HG03064 (cell line): ENCODE data around the gene CHD2.

Experiments used
- ATAC-seq: cut with Tn5 transposase; IDR thresholded peaks from one replicate; pipeline ENCODE4 v1.9.1; 2021; ENCODE audit warnings: low read depth; ENCODE audit not compliant: unreplicated experiment

CHD2 gene

DNA sequence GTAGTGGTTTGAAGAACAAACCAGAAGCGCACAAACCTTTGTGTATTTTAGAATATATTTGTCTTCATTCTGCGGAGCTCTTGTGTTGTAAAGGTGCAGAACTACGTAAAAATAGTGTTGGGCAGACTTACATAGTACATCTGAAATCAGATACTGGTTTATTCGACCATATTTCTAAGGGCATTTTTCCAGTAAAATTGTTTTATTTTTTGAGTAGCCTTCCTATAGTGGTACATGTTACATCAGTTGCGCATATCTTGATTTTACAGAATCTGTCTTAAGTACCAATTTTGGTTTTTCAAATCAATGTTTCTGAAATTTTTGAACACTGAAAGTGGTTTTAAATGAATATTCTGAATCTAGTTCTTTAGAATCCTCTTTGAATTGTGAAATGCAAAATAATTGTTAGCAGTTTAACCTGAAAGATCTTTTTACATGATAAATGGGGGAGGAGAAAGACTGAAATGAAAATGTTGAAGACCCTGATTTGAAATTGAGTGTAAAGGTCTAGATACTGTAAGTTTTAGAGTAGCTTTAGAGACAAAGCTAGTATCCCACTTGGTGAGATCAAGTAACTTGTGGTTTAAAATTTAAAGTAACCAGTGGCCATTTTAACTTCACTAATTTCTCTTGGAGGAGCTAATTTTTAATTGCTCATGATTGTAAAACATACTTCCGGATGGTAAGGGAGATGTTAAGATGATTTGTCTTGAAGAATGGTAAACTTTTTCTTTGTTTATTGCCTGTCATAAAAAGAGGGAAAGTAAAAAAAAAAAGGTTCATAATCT, 15.5 kb upstream of the CHD2 start:
- ATAC-seq: no peak

DNA sequence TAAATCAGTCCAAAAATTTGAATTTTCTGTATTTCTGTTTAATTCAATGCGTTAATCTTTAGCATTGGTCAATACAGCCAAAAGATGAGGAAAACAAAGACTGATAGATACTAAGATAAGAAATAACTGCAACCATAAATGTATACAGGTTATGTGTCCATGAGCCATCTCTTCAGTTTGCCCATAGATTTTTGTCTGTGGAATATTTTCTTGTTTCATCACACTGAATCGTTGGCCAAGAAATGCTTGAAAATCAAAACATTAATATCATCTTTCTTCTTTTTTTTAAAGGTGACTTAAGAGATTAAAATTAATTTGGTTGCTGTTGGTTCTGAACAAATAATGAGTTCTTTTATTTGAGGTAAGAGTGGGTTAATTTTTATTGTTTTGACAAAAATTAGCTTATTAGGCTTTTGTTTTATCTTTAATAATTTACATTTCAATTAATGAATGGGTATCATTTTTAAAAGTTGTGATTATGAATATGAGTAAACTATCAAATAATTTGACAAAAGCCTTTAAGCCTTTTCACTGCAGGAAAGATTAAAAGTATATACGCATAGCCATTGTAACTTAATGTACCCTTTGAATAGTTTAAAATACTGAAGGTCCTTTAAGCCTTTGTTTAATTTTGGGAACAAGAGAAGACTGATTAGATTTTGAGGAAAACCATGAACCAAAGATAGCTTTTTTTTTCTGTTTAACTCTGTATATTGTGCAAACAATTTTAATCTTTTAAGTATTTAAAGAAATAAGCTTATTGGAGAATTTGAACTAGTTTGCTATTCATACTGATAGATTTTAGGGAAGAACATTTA, 14.7 kb upstream of the CHD2 start:
- no peak for ATAC-seq

DNA sequence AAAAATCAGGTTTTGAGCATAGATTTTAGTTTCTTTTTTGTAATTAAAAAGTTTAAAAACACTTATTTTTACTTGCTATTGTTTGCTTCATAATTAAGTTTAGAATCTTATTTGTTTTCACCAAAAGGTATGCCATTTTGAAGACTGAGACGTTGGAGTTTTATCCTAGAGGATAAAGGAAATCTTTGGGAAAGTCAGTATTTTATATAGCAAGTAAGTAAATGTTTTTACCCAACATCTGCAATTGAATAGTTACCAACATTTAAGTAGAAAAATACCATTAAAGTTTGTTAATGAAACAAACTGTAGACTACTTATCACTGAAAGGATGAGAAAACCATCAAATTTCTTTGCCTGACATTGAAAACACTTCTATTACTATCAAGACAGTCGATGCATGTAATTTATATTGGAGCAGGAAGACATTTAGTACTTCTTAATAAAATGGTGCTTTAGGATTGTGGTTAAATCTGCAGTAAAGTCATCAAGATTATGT, 14.0 kb upstream of the CHD2 start:
- ATAC-seq: no peak

DNA sequence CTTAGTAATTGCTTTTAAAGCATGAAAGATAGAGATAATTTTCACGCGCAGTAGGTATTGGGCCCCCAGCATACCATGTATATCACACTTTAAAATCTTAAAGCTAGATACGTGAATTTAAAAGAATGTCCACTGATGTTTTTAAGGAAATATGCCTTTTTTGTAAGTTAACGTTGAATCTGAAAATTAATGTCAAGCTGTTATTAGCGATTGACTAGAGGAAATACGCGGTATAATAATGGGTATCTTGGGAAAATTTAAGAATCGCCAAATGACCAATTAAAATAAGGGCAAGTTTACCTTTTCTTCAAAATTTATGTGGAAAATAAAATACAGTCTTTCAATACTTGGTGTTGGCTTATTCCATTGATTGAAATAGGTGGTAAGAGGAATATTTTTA, 13.3 kb upstream of the CHD2 start:
- ATAC-seq: no peak

DNA sequence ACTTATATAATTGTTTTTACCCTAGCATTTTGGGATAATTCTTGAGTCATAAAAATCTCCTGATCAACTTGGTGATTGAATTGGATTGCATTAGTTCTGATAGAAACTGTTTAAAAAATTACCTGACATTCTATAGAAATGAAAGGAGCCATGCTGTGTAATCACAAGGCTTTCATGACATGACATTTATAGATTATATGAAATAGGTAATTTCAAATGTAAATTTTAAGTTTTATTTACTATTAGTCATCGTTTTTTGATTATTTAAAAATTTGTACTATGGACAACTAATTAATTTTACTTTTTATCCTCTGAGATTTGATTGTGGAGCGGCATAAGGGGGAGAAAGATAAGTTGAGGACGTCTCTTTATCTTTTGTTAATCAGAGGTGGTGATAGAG, 12.3 kb upstream of the CHD2 start:
- no peak for ATAC-seq

DNA sequence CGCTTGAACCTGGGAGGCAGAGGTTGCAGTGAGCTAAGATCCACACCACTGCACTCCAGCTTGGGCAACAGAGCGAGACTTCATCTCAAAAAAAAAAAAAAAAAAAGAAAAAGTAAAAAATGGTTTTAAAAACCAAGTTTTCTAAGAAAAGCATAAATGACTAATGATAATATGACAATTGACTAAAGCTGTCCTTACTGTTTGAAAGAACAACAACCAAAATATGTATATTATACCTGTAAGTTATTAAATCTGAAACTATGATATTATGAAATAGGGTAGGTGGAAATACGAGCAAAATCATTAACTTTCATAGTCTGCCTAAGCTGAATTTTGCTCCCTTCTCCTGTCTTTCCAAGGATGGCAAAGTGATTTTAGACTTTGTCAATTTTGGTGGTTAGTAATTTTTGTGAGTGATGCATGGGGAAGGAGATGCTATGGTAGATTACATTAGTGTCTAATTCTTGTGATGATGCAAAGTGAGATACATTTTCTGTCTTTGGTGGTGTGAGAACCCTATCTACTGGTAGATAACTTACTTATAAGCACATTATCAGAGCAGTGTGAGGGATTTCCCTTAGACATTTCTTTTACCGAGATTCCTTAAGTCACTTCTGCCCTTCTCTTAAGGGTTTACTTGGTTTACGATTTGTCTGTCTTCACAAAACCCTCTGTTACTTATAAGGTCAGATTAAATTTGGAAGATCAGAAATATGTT, 10.6 kb upstream of the CHD2 start:
- no peak for ATAC-seq

DNA sequence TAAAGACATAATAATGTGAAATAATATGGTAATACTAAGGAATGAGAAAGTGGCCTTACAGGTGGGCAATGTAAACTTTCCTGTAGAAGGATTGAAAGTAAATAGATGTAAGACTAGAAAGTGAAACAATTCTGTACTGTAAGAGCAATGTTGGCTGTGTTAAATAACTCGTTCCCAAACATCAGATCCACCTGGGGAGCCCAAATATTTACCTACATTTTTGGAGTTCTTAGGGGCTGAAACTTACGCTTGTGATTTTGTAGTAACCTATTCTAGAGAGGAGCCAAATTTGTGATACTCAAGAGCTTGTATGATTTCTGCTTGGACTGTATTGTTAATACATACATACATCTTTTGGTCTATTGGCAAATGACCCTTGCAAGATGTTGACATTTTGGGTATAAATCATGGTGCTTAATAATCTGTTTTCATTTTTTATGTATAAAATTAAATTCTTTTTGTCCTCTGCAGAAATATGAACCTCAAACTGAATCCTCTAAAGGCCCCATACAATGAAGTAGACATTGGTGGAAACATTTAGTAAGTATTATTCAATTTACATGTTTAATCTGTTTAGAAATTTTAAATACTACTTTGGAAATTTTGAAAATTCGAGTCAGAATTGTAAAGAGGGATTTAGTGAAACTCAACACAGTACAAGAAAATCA, 8.5 kb upstream of the CHD2 start:
- ATAC-seq: no peak

DNA sequence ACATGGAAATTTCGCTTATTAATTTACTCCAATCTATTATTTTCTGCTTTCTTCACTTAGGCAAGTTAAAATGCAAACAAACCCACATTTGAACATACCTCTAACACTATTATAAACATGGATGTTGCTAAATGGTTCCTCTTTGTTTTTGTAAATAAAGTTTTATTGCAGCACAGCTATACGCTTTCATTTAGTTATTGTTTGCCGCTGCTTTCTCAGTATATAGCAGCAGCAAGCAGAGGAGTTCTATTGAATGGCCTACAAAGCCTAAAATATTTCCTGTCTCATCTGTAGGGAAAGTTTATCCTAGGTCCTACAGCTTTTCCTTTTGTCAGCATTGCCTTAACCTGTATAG, 7.9 kb upstream of the CHD2 start:
- ATAC-seq: no peak

DNA sequence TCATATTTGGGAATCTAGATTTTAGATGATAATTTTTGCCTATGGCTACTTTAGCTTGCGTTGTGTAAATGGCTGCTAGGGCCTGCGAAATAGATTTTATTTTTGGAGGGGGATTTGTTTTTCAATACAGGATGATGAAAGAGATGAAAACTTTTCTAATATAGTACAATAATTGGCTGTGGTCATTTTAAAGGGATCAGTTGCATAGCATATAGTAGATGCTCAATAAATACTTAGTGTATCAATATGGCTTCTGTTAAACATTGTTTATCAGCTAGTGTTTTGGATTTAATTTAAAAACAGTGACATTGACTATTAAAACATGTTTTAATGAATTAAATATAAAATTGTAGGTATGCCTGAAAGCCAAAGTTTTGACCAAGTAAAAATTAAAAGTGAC, 6.9 kb upstream of the CHD2 start:
- no peak for ATAC-seq

DNA sequence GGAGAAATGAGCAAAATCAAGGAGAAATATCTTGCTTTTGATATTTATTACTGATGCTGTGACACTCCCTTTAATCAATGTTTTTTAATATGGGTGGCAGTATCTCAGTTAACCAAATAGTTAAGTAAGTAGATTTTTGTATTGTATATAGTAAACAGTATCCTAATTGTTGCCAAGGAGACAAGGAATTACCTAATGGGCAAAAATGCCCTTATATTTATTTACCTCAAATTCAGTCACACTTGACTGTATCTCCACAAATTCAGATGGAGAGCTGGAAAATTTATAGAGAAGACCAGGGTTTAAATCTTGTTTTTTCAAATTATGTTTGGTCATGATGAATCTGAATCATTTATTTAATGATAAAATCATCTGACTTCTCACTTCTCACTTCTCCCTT, 3.6 kb upstream of the CHD2 start:
- ATAC-seq: no peak

DNA sequence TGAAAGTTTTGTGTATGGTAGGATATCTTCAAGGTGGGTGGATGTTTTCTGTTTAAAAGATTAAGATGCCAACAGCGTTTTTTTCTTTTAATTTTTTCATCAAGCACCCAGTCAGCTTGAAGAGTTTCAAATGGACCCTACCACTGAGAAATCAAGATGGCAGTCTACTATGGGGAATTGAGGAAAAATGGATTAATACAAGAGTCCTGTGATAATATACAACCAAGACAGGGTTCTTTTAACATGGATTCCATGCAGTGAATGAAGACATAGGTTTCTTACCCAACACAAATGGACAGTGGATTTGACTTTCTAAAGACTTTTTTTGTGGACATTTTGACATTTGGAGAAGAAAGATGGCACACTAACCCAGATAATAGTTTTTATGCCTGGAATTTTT, 2.5 kb upstream of the CHD2 start:
- no peak for ATAC-seq

DNA sequence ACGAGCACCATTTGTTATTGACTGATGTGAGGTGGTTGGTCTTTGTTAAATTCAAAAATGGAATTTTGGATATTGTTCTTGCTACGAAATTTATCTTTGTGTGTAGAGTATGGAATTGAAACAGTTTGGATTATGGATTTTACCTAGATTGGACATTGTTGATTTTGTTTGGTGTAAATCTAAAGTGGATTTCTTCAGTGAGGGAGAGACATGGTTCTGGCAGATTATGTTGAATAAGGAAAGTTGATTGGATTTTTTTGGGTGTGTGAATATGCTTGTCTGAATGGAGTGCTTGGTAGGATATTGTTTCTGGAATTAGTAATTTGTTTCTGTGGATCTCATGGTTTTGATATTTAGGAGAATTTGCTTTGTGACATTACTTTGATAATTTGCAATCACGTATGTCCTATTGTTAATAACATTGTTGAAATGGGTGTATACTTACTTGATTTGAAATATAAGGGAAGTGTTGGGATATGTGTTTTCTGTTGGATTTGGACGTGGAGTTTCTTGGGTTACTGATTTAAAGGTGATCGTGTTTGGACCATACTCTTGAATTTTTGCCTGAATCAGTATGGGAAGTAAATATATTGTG, 1.0 kb upstream of the CHD2 start:
- no peak for ATAC-seq

DNA sequence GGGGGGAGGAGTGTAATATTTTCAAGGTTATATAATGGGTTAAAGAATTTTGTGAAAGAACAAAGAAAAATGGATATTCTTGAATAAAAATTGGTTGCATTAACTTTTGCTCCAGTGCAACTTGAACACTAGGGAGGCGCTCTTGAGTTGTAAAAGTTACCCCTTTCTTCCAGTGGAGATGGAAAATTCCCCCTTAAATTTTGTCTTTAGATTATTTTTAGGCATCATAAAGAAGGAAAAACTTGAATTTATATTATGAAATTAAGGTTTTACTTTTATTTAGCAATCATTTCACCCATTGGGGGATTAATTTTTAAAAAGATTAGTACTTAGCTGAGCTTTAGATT, 550 bp upstream of the CHD2 start:
- ATAC-seq: no peak

DNA sequence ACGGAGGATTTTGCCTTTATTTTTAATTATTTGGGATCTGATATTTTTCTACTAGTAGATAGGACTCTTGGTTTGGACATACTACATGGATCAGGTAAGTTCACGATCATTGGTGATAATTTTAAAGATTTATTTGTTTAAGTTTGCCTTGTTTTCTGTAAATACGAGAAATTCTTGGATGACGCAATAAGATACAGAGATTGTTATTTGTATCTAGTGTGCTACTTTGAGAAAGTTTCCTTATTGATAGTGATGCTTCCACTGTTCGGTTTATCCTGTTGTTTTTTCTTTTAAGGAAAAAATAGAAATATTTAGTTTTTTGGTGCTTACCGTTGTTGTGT, 577 bp downstream of the CHD2 start:
- ATAC-seq: no peak

DNA sequence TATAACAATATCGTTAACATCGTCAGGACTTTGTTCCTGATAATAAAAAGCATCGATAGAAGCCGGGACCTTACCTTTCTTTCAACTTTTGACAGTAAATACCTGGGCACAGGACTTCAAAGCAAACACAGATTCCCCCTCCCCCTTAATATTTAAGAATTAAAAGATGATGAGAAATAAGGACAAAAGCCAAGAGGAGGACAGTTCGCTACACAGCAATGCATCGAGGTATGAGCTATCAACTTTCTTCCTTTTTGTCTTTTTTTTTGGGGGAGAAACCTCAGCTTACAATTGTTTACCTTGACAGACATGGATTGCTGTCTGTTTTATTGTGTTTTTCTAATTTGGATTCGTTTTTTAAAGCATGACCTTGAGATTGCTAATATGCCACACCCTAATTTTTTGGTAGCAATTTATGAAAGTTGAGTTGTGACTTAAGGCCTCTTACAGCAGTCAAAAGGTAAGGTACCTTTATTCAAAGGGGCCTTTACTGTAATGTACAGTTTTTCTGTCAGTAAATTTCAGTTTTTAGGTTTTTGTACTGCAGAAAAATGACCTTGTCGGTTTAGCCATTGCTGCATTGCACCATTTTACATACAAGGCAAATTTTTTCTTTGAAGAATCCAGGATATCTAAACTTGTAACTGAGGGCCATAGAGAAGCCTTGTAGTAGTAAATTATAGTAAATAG, 1.1 kb downstream of the CHD2 start:
- no peak for ATAC-seq

DNA sequence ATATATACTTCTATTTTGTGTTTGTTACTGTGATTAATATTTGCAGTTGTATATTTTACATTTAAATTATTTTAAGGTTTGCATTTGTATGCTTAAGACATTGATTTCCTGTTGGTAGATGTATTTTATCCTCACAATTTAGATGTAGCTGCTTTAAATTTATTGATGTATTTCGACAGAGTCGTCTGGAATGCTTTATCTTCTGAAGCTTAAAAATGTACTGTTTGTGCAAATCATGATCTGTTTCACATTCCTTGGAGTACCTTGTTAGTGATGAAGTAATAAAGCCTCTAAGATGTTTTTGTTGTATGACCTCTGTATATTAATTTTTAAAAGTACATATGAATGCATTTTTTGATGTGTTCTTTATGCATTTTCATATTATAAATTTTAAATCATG, 1.9 kb downstream of the CHD2 start:
- no peak for ATAC-seq

DNA sequence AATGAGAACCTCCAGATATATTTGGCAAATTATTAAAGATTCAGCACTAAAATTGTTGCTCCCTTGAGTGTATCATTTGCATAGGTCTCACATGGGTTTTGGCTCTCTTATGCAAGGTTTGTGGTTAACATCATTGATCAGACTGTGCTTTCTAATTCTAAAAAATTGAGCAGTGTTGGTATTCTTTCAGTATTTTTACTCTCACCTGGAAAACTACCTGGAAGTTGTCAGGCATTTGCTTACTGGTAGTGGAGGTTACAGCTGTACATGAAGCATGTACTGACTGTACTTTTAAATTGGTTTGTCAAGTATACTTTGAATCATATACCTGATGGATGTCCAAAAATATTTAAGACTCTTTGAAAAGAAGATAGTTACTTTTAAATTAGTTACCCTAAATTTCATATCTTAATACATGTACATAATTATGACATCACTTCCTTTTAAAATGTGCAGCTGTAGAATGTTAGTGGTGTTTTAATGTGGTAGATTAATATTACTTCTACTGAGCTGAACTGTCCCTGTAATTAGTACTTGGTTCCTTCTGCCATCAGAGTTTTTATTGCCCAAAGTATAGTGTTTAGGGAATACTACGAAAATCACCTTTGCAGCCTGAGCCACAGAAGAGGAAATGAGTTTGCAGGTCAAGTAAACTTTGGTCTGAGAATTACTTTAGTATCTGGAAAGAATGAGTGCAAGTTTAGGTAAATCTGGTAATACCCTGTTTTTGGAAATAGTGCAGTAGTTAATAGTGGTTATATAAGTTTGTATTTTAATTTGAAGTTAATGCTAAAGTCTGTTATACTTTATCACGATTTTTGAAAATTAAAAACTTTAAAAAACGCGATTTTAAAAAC, 2.8 kb downstream of the CHD2 start:
- ATAC-seq: no peak

DNA sequence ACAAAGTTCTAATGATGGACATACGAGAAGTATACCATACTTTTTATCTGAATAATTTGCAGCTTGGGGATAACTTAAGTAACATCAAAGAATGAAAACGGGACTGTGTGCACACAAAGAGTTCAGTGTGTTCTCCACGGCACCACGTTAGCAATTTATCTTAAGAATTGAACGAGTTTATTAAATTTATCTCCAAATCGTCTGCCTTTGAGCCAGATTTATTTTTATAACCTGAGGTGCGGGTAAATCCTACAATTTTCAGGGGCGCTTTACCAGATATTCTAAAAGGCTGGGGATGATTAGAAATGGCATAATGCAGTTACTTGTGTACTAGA, 3.5 kb downstream of the CHD2 start:
- ATAC-seq: no peak

DNA sequence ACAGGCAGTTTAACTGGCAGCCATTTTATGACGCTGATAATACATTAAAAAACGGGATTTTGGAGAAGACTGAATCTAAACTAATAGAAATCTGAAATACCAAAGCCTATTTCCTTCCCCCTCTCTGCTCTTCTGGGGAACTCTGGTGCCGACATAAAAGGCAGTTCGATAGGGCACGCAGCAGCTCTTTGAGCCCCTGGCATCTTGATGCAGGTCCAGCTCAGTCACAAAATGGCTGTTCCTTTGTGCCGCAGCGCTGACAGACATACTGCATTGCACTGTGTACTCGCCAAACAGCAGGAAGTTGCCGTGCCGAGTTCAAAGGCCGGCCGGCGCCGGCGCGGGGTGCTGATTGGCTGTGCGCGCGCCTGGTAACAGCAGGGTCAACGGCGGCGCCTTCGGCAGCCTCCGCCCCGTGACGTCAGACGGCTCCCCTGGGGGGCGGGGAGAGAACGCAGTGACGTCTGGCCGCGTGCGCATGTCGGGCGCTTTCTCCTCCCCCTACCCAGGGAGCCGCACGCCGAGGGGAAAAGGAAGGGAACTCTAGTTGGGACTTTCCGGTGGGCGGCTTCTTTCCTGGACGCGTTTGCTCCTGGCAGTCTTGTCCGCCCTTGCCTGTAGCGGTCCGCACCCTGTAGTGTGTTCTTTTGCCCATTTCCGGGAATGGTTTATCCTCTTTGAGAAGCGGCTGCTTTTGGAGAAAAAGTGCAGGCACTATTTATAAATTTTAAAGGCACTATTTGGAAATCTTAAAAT, 4.0 kb downstream of the CHD2 start:
- peak; percentile 68 for ATAC-seq
